Neural cell (in vitro differentiated cells): ENCODE data around the gene KCNJ12.
"Not testable (repeated sequence)": the region's sequence is repeated elsewhere in the genome, so short reads cannot be mapped to it uniquely, and the experiment has no call there.

Experiments
- RAD21 ChIP-seq: fragments of 450-650 bp; conservative IDR thresholded peaks from 2 replicates; pipeline ENCODE4 v1.6.1; 2014; ENCODE audit warnings: antibody characterized with exemption, mild to moderate bottlenecking, moderate library complexity
- TF ChIP-seq, protein P1 (sequence below): fragments of 450-650 bp; IDR thresholded peaks from 2 replicates; pipeline ENCODE4 v1.5.1; 2014; ENCODE audit warnings: antibody characterized with exemption, mild to moderate bottlenecking, moderate library complexity; ENCODE audit not compliant: poor library complexity, severe bottlenecking

DNA sequence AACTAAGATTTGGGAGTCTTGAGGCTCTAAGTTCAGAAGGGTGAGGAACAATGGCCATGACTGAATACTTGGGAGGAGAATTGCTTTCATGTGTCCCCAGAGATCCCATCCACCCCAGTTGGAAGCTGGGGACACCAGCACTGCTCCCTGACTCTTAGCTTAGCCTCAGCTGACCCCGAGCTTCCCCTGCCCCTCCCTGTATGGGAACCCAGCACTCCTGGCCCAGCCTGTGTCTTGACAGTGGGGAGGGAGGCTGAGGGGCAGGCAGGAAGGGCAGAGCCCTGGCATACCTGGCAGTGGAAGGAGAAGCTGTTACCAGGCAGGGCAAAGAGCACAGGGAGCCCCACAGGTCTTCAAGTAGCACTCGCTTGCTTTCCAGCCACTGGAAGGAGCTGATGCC is 58.8 kb downstream of the KCNJ12 start:
- TF ChIP-seq, protein P1, sequence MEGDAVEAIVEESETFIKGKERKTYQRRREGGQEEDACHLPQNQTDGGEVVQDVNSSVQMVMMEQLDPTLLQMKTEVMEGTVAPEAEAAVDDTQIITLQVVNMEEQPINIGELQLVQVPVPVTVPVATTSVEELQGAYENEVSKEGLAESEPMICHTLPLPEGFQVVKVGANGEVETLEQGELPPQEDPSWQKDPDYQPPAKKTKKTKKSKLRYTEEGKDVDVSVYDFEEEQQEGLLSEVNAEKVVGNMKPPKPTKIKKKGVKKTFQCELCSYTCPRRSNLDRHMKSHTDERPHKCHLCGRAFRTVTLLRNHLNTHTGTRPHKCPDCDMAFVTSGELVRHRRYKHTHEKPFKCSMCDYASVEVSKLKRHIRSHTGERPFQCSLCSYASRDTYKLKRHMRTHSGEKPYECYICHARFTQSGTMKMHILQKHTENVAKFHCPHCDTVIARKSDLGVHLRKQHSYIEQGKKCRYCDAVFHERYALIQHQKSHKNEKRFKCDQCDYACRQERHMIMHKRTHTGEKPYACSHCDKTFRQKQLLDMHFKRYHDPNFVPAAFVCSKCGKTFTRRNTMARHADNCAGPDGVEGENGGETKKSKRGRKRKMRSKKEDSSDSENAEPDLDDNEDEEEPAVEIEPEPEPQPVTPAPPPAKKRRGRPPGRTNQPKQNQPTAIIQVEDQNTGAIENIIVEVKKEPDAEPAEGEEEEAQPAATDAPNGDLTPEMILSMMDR: not testable (repeated sequence)
- not testable (repeated sequence) for TF ChIP-seq RAD21
